Mucosa of gallbladder (tissue), 1 donor: ENCODE measurements around the gene TLCD1. TPM values are rescaled to one million over a fixed set of nuclear protein-coding genes. Genes with fewer than 3 reads are reported as not detected.
A peak's percentile ranks its signal among the peaks of the same experiment; 100 is the strongest.

Experiments used
- DNase-seq: peaks from one replicate; pipeline ENCODE4 v3.0.0-alpha.2; 2020; ENCODE audit warnings: low spot score
- total RNA-seq: library from RNA; stranded (reverse); gene quantifications from one replicate; pipeline ENCODE4 v1.2.1, GENCODE V29; 2021
- donor health status: DM: no; HTN: no; CAD: no.

The TLCD1 gene
- 6.3 TPM for total RNA-seq

- DNase-seq = no peak
Observed at GRCh38 chr17:28726226-28726626, at the start of gene TLCD1. TLCD1 (minus strand) TSS chr17:28726233; CDS start chr17:28726097, 136 bp downstream.

- DNase-seq = no peak
Observed at GRCh38 chr17:28774206-28774605, 48.2 kb upstream of the TLCD1 start.

DNA sequence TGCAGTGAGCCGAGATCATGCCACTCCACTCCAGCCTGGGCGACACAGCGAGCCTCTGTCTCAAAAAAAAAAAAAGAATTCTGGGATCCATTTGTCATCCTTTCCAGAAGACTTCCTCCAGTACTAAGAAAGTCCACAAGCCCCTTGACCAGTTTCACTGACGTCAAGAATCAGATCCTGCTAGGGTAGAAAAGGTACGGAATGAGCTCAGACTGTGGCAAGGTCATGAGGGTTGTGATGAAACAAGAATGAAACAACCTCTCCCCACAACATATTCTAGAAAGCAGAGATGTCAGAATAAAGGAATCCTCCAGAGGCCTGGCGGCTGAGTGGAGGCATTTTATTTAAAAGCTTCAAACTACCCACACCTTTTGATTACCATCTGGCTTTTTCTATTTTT, 47.7 kb upstream of the TLCD1 start:
- DNase-seq = no peak

GRCh38 chr17:28765038-28765437, 39.0 kb upstream of the TLCD1 start:
- DNase-seq = no peak

GRCh38 chr17:28763804-28764266, 37.8 kb upstream of the TLCD1 start:
- peak; percentile 82 for DNase-seq

- DNase-seq = no peak
Observed at GRCh38 chr17:28763137-28763799, 37.2 kb upstream of the TLCD1 start.

DNA sequence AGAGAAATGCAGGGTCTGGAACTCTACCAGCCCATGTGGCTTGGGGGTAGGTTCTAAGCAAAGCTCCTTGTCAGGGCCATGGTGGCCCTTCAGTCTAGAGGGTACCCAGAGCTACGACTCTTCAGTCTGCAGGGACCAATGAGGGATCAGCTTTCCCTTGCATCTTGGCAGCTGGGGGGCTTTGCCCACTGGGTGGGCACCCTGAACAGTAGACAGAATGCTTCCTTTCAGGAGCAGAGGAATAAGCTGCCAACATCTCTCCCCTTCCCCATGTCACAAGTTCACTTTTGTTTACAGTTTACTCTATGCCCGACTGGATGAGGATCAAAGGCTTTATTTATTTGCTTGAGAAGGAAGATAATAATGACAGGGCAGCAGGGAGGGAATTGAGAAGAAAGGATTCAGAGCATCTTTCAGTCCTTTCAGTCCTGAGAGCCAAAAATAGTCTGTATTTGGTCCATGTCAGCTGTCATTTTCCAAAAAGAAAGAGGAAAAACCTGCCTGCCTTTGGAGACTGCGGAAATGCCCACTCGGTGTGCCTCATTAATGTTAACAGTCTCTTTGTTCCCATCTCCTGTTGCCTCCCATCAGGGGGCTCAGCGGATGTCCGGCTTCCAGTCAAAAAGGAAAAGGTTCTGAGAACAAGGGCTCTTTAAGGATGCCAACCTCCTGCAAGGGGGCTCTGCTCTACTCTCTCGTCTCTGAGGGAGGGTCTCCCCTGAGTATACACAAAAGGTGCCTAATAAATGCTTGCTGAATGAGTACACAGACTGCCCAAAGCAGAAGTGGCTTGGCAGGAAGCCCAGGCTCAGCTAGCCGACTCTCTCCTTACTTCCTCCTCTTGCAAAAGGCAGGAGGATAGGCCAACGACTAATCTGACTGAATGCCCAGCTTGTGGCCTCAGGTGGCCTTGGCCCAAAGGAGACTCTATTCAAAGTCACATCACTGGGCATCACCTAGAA, 34.8 kb upstream of the TLCD1 start:
- DNase-seq = peak; percentile 78

DNA sequence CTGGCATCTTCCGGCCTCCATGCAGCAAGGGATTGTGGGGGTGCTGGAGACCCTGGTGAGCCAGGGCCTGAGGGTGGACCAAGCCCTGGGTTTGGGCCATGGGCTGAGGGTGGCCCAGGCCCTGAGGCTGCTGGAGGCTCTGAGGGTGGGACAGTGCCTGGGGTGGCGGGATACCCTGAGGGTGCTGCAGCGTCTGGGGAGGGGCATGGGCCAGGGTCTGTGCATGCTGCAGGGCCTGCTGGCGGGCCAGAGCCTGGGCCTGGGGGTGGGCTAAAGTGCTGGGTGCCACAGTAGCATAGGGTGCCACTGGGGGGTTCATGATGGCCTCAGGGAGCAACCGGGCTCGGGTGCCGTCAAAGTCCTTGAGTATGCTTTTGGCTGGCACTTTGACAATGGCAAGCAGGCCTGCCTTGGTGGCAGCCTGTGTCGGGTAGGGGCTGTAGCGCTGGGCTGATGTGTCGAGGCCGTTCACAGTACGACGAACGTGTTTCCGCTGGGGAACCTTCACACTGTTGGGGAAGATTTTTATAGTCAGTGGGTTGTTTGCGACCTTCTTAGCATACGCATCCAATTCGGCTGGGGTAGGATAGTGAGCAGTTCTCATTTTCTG, 33.3 kb upstream of the TLCD1 start:
- no peak for DNase-seq

DNA sequence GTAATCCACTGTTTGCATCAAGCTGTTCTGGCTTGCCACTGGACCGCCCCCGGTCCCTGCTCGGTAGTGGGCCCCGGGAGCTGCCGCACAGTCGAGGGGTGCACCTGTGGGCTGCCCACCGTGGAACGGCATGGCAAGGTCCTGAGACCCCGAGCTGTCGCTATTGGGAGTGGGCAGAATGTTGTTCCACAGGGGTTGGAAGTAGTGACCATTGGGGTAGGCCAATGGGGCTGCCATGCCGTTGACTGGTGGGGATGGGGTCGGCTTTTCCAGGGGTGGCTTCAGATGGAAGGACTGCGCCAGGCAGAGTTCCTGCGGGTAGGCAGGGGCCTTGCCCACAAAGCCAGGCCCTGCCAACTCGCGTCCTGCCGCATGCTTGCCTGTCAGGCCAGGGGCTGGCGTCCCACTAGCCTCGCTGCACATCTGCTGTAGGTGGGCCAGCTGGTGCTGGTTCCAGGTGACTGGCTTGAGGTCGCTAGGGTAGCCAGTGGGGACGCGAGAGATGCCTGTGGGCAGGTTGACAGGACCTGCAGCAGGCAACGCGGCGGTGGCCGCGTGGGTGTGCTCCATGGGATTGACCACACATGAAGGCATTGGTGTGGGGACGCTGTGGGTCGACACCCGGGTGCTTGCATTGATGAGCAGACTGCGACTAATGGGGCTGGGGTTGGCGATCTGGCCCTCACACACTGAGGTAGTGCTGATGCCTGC, 32.5 kb upstream of the TLCD1 start:
- DNase-seq = no peak

DNA sequence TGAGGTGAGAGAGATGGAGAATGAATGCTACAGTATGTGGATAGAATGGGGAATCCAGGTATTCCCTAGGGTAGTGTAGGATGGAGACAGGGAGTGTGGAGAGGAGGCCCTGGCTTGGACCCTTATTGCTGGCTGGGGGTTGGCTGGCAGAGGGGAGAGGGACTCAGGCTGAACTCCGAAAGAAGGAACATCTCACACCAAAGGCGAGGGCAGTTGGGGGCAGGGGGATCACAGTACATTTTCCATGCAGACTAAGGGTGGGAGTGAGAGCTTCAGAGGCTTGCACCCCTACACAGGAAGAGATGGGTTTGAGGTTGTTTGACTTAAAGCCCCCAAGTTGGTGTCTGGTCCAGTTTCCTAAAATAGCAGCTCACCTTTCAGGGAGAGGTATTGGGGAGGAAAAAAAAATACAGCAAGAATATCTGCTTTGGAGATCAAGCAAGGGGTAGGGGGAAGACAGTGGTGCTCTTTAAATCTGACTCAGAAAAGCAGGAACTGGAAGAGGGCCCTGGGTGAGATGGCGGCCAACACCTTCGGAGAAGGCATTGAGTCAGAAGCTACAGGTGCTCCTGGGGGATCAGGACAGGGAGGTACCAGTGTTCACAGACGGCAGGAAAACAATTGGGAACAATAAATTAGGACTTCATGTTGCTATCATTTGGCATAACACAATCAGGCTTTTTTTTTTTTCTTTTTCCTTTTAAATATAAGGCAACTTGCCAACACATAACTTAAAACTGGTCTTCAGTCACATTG, 30.2 kb upstream of the TLCD1 start:
- DNase-seq = no peak

GRCh38 chr17:28755486-28755885, 29.5 kb upstream of the TLCD1 start:
- no peak for DNase-seq

GRCh38 chr17:28751600-28752366, 25.8 kb upstream of the TLCD1 start:
- DNase-seq = no peak

DNA sequence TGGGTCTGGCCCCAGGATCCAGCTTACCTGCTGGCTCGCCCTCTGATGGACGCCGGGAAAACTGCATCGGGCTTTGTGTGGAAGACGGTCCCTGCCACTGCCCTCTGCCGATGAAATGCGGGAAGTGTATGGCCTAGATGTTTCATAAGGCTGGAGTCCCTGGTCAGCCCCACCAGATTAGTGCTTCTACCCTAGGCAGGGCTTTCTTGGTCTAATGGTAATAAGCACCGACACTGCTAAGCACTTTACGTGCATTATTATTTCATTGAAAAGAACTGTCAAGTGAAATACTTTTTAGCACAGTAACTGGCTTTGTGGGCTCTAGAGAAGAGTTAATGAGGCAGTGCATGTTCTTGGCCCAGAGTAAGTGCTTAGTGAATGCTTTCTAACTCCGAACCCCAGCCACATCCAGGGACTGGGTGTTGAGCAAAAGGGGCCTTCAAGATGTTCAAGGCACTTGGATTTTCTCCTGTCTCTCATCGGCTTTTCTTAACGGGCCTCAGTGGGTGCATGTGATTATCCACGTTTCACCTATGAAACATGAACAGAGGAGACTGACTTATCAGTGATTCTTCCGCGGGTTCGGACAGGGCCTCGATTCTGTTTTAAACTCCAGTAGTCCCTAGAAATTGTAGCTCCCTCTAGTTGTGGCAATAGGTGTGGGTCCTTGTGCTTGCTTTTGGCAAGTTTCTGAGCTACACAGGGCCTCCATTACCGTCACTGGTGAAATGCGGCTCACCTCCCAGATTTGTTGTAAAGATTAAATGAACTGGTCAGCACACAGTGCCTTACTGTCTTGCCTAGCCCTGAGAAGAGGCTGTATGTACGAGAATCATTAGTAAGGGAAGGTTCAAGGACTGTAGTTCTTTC, 24.4 kb upstream of the TLCD1 start:
- DNase-seq = peak; percentile 95

DNA sequence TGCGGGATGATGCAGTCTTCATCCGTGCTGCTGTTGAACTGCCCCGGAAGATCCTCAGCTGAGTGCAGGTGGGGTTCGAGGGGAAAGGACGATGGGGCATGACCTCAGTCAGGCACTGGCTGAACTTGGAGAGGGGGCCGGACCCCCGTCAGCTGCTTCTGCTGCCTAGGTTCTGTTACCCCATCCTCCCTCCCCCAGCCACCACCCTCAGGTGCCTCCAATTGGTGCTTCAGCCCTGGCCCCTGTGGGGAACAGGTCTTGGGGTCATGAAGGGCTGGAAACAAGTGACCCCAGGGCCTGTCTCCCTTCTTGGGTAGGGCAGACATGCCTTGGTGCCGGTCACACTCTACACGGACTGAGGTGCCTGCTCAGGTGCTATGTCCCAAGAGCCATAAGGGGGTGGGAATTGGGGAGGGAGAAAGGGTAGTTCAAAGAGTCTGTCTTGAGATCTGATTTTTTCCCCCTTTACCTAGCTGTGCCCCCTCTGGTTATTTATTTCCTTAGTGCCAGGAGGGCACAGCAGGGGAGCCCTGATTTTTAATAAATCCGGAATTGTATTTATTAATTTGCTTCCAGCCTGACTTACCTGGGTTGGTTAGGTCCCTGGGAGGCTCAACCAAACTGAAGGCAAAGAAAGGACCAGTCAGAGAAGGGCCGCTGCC, 23.6 kb upstream of the TLCD1 start:
- no peak for DNase-seq

DNA sequence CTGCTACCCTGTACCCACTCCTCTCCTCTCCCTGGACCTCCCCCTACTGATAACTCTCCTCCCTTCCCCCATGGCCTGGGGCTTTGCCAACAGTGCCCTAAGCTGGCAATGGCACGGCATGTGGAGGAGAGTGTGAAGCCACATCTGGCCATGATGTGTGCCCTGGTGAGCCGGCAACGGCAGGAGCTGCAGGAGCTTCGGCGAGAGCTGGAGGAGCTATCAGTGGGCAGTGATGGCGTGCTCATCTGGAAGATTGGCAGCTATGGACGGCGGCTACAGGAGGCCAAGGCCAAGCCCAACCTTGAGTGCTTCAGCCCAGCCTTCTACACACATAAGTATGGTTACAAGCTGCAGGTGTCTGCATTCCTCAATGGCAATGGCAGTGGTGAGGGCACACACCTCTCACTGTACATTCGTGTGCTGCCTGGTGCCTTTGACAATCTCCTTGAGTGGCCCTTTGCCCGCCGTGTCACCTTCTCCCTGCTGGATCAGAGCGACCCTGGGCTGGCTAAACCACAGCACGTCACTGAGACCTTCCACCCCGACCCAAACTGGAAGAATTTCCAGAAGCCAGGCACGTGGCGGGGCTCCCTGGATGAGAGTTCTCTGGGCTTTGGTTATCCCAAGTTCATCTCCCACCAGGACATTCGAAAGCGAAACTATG, 23.0 kb upstream of the TLCD1 start:
- DNase-seq = no peak

DNA sequence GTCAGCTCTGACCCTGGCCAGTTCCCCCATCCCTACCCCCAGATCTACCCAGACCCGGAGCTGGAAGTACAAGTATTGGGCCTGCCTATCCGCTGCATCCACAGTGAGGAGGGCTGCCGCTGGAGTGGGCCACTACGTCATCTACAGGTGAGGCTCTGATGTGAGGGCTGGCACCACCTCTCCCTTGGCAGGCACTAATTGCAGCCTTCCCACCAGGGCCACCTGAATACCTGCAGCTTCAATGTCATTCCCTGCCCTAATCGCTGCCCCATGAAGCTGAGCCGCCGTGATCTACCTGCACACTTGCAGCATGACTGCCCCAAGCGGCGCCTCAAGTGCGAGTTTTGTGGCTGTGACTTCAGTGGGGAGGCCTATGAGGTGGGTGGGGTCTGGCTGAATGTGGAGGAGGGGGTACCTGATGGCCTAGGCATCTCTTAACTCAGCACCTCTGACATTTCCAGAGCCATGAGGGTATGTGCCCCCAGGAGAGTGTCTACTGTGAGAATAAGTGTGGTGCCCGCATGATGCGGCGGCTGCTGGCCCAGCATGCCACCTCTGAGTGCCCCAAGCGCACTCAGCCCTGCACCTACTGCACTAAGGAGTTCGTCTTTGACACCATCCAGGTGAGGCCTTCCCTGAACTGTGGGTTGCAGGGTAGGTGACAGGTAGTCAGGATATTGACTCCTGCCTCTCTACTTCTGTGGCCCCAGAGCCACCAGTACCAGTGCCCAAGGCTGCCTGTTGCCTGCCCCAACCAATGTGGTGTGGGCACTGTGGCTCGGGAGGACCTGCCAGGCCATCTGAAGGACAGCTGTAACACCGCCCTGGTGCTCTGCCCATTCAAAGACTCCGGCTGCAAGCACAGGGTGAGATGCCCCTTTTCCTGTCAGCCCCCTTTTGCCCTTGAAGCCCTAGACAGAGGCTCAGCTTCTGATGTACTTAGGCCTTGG, 22.0 kb upstream of the TLCD1 start:
- DNase-seq = no peak
